Activated T-cell treated with anti-CD3 and anti-CD28 coated beads, Interleukin-2, amount 50 U/mL, for 48 hours (primary cell): ENCODE results near the gene ACAD11.

Experiments
- DNase-seq, 2 experiments: peaks; one replicate each; pipeline ENCODE4 v3.0.0-alpha.2; 2020

Gene ACAD11, protein sequence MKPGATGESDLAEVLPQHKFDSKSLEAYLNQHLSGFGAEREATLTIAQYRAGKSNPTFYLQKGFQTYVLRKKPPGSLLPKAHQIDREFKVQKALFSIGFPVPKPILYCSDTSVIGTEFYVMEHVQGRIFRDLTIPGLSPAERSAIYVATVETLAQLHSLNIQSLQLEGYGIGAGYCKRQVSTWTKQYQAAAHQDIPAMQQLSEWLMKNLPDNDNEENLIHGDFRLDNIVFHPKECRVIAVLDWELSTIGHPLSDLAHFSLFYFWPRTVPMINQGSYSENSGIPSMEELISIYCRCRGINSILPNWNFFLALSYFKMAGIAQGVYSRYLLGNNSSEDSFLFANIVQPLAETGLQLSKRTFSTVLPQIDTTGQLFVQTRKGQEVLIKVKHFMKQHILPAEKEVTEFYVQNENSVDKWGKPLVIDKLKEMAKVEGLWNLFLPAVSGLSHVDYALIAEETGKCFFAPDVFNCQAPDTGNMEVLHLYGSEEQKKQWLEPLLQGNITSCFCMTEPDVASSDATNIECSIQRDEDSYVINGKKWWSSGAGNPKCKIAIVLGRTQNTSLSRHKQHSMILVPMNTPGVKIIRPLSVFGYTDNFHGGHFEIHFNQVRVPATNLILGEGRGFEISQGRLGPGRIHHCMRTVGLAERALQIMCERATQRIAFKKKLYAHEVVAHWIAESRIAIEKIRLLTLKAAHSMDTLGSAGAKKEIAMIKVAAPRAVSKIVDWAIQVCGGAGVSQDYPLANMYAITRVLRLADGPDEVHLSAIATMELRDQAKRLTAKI

DNA sequence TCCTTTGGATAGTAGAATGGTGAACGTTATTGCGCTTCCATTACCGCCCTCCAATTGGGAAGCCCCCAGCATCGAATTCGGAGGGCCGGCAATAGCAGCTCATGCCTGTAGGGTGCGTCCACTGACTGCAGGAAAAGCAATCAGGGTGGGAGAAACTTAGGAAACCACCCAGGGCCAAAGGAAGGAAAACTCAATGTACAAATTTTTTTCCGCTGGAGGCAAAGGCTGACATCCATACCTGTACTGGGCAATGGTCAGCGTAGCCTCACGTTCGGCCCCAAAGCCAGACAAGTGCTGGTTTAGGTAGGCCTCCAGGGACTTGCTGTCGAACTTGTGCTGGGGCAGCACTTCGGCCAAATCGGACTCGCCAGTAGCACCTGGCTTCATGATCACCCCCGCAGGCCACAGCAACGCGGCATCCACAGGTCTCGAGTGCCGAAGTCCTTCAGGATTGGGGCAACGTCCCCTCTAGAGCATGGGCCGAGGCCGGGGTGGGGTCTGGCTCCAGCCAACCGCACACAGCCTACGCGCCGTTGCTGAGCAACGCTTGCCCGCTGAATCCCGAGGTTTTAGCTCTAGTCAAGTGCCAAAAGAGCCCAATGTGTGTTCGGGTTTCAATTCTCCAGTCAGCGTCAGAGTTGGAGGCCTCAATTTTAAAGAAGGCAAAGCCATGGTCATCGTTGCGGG is at the start of gene ACAD11:
Gene ACAD11 (minus strand): TSS at position 445 of the 687 bp plus-strand sequence. CDS start 58 bp downstream, at position 387.
- peak; percentile 62 to 67 for DNase-seq

DNA sequence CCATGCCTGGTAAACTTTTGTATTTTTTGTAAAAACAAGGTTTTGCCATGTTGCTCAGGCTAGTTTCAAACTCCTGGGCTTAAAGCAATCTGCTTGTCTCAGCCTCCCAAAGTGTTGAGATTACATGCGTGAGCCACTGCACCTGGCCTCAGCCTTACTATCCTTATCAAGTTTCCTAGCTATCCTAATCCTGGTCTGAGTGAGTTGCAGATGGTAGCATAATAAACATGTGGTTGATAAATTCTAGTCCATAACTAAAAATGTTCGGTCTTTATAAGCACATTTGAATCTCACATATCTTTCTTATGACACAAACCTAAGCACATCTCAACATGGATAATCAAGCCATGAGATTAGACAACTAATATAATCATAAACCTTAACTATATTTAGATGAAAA is 44.1 kb upstream of the ACAD11 start:
- DNase-seq = no peak

DNA sequence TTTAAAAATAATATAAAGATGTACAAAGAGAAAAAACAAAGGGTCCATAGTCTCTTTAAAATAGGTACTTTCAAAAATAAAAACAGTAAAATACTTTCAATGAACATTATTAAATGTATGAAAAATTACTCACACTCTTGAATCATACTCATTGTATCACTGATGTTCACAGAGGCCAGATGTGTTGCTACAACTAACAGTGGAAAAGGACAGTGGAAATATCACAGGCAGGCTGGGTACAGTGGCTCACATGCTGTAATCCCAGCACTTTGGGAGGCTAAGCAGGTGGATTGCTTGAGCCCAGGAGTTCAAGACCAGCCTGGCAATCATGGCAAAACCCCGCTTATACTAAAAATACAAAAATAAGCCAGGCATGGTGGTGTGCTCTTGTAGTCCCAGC is 35.8 kb upstream of the ACAD11 start:
- no peak for DNase-seq

DNA sequence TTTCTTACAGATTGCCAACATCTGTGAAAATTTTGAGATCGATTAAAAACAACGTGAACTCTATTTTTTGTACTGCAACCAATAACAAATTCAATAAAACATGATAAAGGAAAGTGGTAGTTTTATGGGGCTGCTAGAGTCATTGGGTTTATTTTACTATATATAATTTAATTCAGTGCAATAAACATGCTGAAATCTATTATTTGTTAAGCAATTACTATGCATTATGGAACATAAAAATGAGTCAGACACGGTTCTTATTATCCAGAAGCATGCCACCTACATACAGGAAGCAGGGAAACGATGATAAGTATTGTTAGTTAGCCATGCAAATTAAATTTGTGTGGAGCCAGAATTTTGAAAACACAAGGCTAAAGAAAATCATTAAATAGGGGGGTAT is 35.4 kb upstream of the ACAD11 start:
- DNase-seq = no peak

DNA sequence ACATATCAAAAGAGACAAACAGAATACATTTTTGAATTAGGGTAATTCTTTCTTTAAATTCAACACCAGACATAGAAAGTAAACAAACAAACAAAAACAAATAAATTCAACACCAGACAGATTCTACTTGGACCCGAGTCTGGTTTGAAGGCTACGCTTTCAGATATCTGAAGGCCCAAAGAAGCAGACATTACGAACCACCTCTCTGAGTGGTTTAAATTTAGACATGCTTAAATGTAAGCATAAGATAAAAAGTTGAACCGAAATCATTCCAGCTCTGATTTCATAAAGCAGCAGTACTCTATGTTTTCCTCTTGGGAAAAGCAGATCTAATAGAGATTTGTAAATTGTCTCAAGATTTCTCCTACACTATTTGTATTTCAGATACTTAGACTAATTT is 30.4 kb upstream of the ACAD11 start:
- DNase-seq = no peak

DNA sequence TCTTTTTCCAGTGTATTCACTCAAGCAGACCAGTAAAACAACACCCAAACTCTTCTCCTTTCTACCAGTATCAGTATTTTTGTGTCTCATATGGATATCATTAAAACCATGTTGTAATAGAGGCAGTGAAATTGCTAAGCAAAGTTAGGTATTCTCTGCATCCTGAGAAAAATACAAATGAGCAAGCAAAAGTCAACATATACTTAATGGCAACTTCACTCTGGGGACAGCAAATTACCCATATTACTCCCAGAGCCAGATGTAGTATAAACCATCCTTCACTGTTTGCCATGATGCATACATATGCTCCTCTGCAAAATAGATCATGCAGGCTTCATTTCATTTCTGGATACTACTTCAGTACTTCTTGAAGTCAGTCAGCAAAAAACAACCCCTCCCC is 22.6 kb upstream of the ACAD11 start:
- DNase-seq = no peak

DNA sequence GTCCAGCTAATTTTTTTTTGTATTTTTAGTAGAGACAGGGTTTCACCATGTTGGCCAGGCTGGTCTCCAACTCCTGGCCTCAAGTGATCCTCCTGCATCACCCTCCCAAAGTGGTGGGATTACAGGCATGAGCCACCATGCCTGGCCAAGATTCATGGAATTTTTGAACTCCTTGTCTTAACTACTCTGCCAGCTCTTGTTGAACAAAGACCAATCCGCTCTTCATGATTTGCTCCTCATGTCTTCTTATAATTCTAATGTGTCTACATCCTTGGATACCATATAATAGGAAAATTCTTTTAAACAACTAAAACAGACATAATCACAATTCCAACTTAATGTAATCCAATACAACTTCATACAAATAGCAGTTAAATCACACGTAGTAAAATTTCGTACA is 21.8 kb upstream of the ACAD11 start:
- no peak for DNase-seq

DNA sequence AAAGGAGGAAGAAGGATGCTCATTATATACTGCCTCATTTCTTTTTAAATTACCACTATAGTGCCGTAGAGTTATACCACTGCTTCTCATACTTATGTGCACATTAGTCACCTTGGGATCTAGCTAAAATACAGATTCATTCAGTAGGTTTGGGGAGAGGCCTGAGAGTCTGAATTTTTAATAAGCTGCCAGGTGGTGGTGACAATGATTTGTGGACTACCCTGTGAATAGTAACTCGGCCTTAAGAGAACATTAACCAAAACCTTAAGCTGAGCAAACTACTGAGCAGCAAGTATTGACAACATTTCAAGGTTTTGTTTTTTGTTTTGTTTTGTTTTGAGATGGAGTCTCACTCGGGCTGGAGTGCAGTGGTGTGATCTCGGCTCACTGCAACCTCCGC is 20.3 kb upstream of the ACAD11 start:
- DNase-seq = no peak

DNA sequence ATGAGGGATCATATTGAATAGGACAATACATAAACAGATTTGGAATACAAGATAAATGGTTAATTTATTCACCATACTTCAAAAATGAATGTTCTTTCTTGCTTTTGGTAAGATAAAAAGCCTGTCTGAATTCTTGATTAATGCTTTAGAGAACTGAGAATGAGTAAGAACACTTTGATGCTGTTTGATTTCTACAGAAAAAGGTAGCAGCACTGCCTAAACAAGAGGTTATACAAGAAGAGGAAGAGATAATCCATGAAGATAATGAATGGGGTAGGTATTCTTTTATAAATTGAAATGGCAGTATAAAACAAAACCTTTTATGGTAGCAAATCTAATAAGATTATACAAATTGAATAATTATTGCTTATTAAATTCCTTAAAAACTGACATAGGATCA is 15.8 kb upstream of the ACAD11 start:
- no peak for DNase-seq

DNA sequence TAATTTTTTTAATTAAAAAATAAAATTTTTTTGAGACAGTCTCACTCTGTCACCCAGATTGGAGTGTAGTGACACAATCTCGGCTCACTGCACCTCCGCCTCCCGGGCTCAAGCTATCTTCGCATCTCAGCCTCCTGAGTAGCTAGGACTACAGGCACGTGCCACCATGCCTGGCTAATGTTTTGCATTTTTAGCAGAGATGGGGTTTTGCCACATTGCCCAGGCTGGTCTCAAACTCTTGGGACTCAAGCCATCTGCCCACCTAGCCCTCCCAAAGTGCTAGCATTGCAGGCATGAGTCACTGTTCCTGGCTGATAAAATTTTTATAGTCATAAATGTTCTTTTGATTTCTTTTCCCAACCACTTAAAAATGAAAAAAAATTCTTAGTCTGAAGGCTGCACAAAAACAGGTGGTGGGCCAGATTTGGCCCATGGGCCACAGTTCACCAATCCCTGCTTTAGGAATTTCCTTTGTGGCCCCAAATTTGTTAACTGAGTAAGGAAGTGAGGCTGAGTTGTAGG is 9.7 kb upstream of the ACAD11 start:
- no peak for DNase-seq

DNA sequence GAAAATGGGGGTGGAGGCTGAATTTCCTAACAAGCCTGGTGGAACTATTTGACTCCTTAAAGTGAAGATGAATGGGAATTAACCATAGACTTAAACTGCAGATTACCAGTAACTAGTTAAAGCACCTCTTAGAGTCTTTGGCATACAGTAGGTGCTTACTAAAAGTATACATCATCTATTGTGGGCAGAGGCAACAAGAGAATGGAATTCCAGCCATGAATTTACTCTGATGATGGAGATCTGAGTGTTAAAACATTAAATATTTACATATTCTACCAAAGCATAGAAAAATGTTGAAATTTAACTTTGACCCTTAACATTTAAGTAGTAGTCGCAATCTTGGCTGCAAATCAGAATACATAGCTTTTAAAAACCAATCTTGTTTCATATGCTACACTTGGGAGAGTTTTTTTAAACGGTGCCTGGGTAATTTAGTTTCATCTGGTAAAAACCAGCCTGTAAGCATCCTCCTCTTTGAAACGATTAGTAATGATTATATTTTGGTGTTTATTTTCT is 5.7 kb upstream of the ACAD11 start:
- no peak for DNase-seq

DNA sequence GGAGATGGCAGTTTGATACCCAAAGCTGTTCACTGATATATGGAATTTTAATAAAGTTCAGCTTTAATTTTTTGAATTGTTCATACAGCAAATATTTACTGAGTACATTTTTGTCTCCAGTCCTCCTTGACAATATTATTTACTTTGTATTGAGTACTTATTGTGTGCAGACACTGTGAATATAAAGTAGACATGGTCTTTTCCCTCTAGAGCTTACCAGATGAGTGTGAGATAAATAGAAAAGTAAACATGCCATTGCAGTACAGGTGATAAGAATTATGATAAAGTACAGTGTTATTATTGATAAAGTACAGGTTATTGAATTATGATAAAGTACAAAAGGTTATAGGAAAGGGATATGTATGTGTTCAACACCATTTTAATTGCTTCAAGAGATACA is 2.6 kb upstream of the ACAD11 start:
- DNase-seq = no peak

DNA sequence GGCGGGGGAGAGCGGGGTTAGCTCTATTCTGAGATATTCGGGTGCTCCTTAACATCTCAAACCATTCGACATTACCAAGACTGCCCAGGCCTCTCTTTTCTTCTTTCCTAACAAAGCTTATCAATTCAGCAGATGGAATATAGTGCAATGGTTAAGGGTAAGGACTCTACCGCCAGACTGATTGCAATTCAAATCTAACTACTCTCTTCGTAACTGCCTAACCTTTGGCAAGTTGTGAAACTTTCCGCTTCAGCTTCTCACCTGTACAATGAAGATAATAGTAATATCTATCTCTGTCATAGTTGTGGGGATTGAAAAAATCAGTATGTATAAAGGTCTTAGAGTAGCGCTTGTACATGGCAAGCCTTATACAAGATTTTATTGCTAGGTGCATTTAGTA is 1.5 kb upstream of the ACAD11 start:
- DNase-seq = no peak

DNA sequence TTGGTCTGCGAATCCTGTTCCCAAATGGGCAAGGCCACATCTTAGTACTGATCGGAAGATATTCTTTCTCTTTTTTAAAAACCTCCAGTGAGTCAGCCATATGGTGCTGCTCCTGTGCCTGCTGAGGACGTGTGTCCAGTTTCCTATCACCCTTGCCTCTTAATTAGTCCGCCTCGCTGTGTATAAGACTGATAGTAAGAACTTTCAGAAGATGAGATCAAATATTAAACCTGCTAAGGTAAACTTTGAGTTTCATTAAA is 1.1 kb upstream of the ACAD11 start:
- DNase-seq = no peak

DNA sequence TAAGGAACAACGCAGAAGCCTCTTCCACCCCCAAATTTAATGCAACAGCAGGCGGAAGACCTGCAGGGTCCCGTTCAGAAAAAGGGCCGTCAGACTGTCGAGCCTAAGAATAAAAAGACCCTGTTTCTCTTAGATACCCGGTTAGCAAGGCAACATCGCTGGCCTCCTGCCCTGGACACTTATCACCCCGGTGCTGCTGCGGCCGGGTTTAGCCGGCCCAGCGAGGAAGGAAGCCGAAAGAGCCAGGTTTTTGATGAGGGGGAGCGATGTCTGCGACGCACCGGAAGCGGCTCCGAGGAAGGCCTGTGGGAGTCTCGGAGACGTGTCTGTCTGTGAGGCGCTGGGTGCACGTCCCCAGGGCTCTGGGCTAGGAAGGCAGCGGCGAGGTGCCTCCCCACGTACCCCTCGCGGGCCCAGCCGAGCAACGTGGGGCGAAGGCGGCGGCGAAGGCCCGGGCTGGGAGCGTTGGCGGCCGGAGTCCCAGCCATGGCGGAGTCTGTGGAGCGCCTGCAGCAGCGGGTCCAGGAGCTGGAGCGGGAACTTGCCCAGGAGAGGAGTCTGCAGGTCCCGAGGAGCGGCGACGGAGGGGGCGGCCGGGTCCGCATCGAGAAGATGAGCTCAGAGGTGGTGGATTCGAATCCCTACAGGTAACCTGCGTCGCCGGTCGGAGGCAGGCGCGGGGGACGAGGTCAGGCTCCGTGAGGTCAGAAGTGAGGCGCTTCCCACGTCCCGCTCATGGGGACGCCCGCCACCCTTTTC is 622 bp upstream of the ACAD11 start, which contains the start of gene UBA5:
Gene UBA5 (plus strand): TSS at position 278 of the 759 bp plus-strand sequence. CDS start 209 bp downstream, at position 487.
- peak; percentile 84 to 85 for DNase-seq

DNA sequence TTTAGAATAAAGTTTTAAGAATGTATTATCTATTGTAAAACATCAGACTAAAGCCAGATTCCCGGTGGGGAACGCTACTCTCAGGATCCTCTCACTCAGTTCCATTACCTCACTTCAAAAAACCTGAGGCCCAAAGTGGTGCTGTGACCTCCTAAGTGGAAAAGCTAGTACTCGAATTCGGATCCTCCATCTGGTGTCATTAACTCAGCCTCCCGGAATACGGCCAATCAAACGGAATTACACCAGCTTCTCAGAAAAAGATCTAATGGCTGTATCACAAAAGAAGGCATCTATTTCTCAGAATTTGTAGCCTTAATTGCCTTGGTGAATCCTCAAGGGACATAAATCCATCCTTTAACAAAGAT is 627 bp downstream of the ACAD11 start:
- DNase-seq = no peak

DNA sequence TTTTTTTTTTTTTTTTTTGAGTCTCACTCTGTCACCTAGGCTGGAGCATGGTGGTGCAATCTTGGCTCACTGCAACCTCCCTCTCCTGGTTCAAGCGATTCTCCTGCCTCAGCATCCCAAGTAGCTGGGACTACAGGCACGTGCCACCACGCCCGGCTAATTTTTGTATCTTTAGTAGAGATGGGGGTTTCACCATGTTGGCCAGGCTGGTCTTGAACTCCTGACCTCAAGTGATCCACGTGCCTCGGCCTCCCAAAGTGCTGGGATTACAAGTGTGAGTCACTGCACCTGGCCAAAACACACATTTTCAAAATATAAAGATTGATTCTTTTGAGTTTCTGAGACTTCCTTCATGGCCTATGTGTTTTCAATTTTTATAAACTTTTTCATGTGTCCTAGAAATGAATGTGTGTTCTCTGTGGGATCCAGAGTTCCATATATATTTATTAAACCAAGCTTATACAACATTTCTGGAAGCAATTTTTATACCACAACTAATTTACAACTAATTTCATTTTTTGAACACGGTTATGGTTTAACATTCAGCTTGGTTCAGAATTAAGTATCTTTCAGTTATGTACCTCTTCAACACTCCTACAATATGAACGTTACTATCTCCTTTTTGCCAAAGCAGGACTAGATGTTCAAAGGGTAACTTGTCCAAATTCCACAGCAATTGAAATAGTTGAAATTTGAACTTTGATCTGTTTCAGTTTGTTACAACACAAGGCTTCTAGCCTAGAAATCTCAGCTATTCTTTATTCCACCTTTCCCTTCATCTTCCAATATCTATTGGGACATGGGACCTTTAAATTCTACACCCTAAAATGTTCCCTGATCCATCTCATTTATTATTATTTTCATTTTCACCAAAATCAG is 1.5 kb downstream of the ACAD11 start:
- DNase-seq = no peak

DNA sequence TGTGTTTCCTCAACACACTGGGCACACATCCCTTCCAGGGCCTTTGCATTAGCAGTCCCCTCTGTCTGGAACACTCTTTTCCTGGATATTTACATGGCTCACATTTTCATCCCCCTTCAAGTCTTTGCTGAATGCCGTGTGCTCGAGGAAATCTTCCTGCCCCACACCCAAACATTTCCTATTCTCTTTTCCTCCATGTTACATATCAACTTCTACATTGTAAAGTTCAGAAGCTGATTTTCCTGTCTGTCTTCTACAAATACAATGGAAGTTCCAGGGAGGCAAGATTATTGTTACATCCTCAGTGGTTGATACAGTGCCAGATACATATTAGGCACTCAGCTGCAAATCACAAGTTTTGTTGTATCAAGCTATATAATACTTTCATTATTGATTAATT is 4.1 kb downstream of the ACAD11 start:
- DNase-seq = no peak

DNA sequence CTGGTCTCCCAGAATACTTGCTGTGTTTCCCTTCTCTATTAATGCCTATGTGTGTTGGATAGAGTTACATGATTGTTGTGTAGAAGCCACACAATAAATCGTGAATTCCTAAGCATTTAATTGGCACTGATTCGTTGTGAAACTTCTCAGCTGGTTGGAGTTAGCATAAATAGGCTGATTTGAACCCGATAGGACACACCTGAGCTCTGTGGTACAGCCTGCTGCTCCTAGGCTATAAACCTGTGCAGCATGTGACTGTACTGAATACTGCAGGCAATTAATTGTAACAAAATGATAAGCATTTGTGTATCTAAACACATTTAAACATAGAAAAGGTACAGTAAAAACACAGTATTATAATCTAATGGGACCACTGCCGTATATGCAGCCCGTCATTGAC is 4.9 kb downstream of the ACAD11 start:
- no peak for DNase-seq

DNA sequence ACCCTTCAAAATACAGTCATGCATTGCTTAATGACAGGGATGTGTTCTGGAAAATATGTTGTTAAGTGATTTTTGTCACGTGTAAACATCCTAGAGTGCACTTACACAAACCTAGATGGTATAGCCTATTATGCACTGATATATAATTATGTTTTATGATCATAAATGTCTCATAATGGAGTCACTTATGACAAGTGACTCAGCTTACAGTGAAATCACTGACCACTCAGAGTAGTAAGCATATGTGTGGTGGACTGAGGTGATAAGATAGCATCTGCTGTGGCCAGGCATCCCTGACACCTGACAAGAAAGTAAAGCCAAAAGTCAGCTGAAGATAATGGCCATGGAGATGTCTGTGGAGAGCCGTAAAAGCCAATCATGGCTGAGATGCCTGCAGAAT is 5.4 kb downstream of the ACAD11 start:
- no peak for DNase-seq

DNA sequence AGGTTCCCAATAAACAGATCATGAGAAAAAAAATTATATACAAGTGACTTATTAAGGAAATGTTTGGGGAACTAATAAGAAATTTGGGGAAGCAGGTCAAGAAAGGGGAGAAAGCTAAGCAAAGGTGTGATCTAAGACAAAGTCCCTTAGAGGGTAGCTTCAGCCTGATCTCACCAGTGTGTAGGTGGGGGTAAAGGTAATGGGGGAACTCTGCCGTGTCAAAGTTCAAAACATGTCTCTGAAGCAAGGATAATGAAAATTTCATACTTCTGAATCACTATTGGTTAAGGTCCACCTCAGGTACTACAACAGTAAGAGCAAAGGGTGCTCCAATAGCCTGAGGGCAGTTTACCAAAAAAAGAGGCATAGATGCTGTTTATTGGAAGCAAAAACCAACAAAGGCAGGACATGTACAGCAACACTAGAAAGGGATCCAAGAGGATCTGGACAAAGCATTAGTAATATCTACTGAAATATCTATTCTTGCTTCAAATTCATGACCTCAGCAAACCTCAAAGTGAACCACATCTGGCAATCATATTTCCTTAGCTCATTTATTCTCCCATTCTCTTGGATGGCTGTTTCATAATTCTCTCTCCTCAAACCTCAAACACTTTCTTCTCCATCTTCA is 6.9 kb downstream of the ACAD11 start:
- DNase-seq = no peak
